GM23248 (cell line): Measurements from ENCODE around the gene ZNF674. TPM values are rescaled to one million over a fixed set of nuclear protein-coding genes. Genes with fewer than 3 reads are reported as not detected.
"Not testable (repeated sequence)": the region's sequence is repeated elsewhere in the genome, so short reads cannot be mapped to it uniquely, and the experiment has no call there.

Experiments used
- DNase-seq: peaks from one replicate; pipeline ENCODE4 v3.0.0-alpha.2; 2015
- H2AFZ ChIP-seq: fragments of 200-600 bp; sonication (generic); 2 replicates; pipeline ENCODE4 v1.6.1; 2016; ENCODE audit warnings: antibody characterized with exemption
- H3F3A ChIP-seq: fragments of 200-600 bp; sonication (generic); 2 replicates; pipeline ENCODE4 v1.6.1; 2016; ENCODE audit warnings: mild to moderate bottlenecking, antibody characterized with exemption, mixed run types; ENCODE audit not compliant: insufficient read depth
- H3K27ac ChIP-seq: fragments of 200-600 bp; sonication (generic); 2 replicates; pipeline ENCODE4 v1.5.1; 2016; ENCODE audit warnings: mild to moderate bottlenecking
- H3K27me3 ChIP-seq: fragments of 200-600 bp; sonication (generic); replicated peaks from 2 replicates; pipeline ENCODE4 v1.6.1; 2016; ENCODE audit warnings: mild to moderate bottlenecking; ENCODE audit not compliant: insufficient read depth
- H3K36me3 ChIP-seq: fragments of 200-600 bp; sonication (generic); 2 replicates; pipeline ENCODE4 v1.6.1; 2016; ENCODE audit warnings: low read depth, mild to moderate bottlenecking
- H3K4me1 ChIP-seq: fragments of 200-600 bp; sonication (generic); 2 replicates; pipeline ENCODE4 v1.6.1; 2016; ENCODE audit warnings: mild to moderate bottlenecking; ENCODE audit not compliant: insufficient read depth
- H3K4me2 ChIP-seq: fragments of 200-600 bp; sonication (generic); one replicate; pipeline ENCODE4 v1.6.1; 2016; ENCODE audit warnings: mild to moderate bottlenecking; ENCODE audit not compliant: unreplicated experiment
- H3K4me3 ChIP-seq: fragments of 200-600 bp; sonication (generic); 2 replicates; pipeline ENCODE4 v1.5.1; 2016; ENCODE audit warnings: mild to moderate bottlenecking
- H3K79me2 ChIP-seq: fragments of 200-600 bp; sonication (generic); 2 replicates; pipeline ENCODE4 v1.6.1; 2016; ENCODE audit warnings: mild to moderate bottlenecking; ENCODE audit not compliant: insufficient read depth
- H3K9ac ChIP-seq: fragments of 200-600 bp; sonication (generic); 2 replicates; pipeline ENCODE4 v1.6.1; 2016; ENCODE audit warnings: mild to moderate bottlenecking
- H3K9me2 ChIP-seq: fragments of 200-600 bp; sonication (generic); 2 replicates; pipeline ENCODE4 v1.6.1; 2016; ENCODE audit warnings: mixed run types, mild to moderate bottlenecking, moderate library complexity; ENCODE audit not compliant: insufficient read depth
- H3K9me3 ChIP-seq: fragments of 200-600 bp; sonication (generic); one replicate; pipeline ENCODE4 v1.6.1; 2017; ENCODE audit warnings: low read depth
- H4K20me1 ChIP-seq: fragments of 200-600 bp; sonication (generic); 2 replicates; pipeline ENCODE4 v1.6.0; 2016; ENCODE audit not compliant: insufficient read depth
- EZH2 ChIP-seq: fragments of 200-600 bp; sonication (generic); IDR thresholded peaks from 2 replicates; pipeline ENCODE4 v1.6.1; 2018; ENCODE audit warnings: antibody characterized with exemption, mild to moderate bottlenecking; ENCODE audit not compliant: insufficient read depth, poor library complexity, severe bottlenecking
- EZH2phosphoT487 ChIP-seq: fragments of 200-600 bp; sonication (generic); IDR thresholded peaks from 2 replicates; pipeline ENCODE4 v1.6.1; 2018; ENCODE audit warnings: antibody characterized with exemption, moderate library complexity, mild to moderate bottlenecking, low read depth; ENCODE audit not compliant: insufficient read depth
- WGBS, 2 experiments: methylation state at CpG; one replicate each; pipeline ENCODE4 v1.1.6; 2015 to 2017; ENCODE audit warnings: low lambda C conversion rate in 2 of 2, low coverage in 1 of 2; ENCODE audit errors: missing lambda C conversion rate in 2 of 2; 5-methylcytosine and 5-hydroxymethylcytosine counted together
- in situ Hi-C: fragments of 300-500 bp; cut with MboI; formaldehyde crosslinking; loops from 2 replicates; pipeline ENCODE4 v1.15.0; 2020
- polyA plus RNA-seq: library from polyadenylated mRNA; unstranded; fragments of >200 nt; fragmentation: Nextera tagmentation; extraction: Ambion mirVana; gene quantifications from 2 replicates; pipeline ENCODE4 v1.2.1, GENCODE V29; 2016
- total RNA-seq: library from RNA; depleted of rRNA; stranded (reverse); fragments of >200 nt; shearing (Covaris generic); gene quantifications from 2 replicates; pipeline ENCODE4 v1.2.3, GENCODE V29; 2014

ZNF674 gene
- total and polyA plus RNA-seq, 2 experiments from 2014 or later, result 2.0 to 2.7 TPM

DNA sequence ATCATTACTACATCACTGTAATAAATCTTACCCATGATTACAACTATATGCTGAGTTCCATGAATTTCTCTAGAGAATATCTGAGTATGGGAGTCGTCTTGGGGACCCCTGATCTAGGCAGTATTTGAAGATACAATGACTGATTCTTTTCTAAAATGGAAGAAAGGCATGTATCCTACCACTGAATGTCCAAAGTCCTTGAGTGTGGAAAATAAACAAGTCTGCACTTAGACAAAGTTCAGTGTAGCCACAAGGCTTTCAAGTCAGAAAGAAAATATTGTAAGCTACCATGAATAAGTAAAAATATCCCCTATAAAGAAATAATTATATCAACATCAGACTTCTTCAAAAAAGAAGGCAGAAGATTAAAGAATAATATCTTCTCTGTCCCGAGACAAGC, 42.4 kb downstream of the ZNF674 start:
- 90% methylated on average over 2 of the region's 2 CpGs for WGBS, 2 experiments
- no peak for DNase-seq
- H3K9ac ChIP-seq, result no peak overlapping the region
- 0 out of 2 replicates have a peak, but pooled peaks cover 9% of the 10 kb centered on the region for H3F3A ChIP-seq
- TF ChIP-seq EZH2phosphoT487, result no peak
- TF ChIP-seq EZH2, result no peak
- in situ Hi-C loops, result no loop called here
- peaks cover 19% of the 10 kb centered on the region; the same call in 1 of the 2 replicates for H3K36me3 ChIP-seq
- H3K9me2 ChIP-seq, result no peaks in the 10 kb centered on the region
- no peak overlapping the region for H2AFZ ChIP-seq
- no peaks in the 10 kb centered on the region for H4K20me1 ChIP-seq
- H3K9me3 ChIP-seq, result no peaks in the 10 kb centered on the region
- no peaks in the 10 kb centered on the region for H3K4me1 ChIP-seq
- no peak overlapping the region for H3K4me2 ChIP-seq
- H3K79me2 ChIP-seq, result no peaks in the 10 kb centered on the region
- no peaks in the 10 kb centered on the region for H3K27me3 ChIP-seq
- H3K27ac ChIP-seq, result no peak overlapping the region
- H3K4me3 ChIP-seq, result no peak overlapping the region

DNA sequence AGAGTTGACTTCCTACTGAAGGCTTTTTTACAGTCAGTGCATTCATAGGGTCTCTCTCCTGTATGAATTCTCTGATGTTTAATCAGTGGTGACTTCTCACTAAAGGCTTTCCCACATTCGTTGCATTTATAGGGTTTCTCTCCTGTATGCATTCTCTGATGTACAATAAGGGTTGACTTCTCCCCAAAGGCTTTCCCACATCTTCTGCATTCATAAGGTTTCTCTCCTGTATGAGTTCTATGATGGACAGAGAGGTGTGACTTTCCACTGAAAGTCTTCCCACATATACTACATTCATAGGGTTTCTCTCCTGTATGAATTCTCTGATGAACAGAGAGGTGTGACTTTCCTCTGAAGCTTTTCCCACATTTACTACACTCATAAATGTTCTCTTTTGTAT, 45.2 kb downstream of the ZNF674 start:
- Histone ChIP-seq H3K4me1 (no peaks in the 10 kb centered on the region), H3K27ac (no peak overlapping the region), H2AFZ (no peak overlapping the region), H3K36me3 (peaks cover 15% of the 10 kb centered on the region; the same call in 1 of the 2 replicates), H3K9me2 (no peaks in the 10 kb centered on the region), H4K20me1 (no peaks in the 10 kb centered on the region), H3K4me3 (no peak overlapping the region), H3K79me2 (no peaks in the 10 kb centered on the region), H3F3A (0 out of 2 replicates have a peak, but pooled peaks cover 9% of the 10 kb centered on the region), H3K9me3 (no peaks in the 10 kb centered on the region), H3K4me2 (no peak overlapping the region), H3K9ac (no peak overlapping the region), H3K27me3 (no peaks in the 10 kb centered on the region)
- 86 to 94% methylated on average over 1 of the region's 1 CpG for WGBS, 2 experiments
- DNase-seq, result peak; percentile 5
- in situ Hi-C loops, result no loop called here
- TF ChIP-seq EZH2phosphoT487, result no peak

DNA sequence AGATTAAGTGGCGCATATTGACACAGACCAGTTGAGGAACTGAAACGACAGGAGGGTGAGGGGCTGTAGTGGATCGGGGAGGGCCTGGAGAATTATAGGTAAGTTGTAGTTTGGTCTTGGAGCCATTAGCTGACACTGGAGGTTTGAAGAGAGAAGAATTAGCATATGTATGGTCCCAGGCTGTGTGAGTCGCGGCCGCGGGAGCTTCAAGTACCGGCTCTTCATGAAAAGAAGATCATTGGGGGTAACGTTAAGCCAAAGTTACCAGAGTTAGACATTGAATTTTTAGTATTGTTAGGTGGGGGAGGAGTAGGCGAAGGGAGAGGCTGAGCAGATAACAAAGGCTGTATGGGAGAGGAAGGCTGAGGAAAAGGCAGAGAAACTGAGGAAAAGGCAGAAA, 56.5 kb downstream of the ZNF674 start:
- 70 to 71% methylated on average over 10 of the region's 10 CpGs for WGBS, 2 experiments
- Histone ChIP-seq H3K9me2 (no peaks in the 10 kb centered on the region), H2AFZ (no peak overlapping the region), H3F3A (no peaks in the 10 kb centered on the region), H3K9ac (no peak overlapping the region), H3K4me3 (no peak overlapping the region), H3K4me2 (no peak overlapping the region), H3K79me2 (no peaks in the 10 kb centered on the region), H4K20me1 (no peaks in the 10 kb centered on the region), H3K9me3 (no peaks in the 10 kb centered on the region), H3K4me1 (no peaks in the 10 kb centered on the region), H3K27me3 (no peaks in the 10 kb centered on the region), H3K36me3 (no peaks in the 10 kb centered on the region), H3K27ac (no peak overlapping the region)
- DNase-seq, result no peak
- no peak for TF ChIP-seq EZH2
- in situ Hi-C loops, result no loop called here

- Histone ChIP-seq H3K4me2 (no peak overlapping the region), H2AFZ (no peak overlapping the region), H3K27me3 (no peaks in the 10 kb centered on the region), H3K79me2 (no peaks in the 10 kb centered on the region), H3K36me3 (no peaks in the 10 kb centered on the region), H3K4me3 (no peak overlapping the region), H3K9me3 (no peaks in the 10 kb centered on the region), H3K9me2 (no peaks in the 10 kb centered on the region), H3K27ac (no peak overlapping the region), H3F3A (no peaks in the 10 kb centered on the region), H3K4me1 (no peaks in the 10 kb centered on the region), H4K20me1 (no peaks in the 10 kb centered on the region), H3K9ac (no peak overlapping the region)
- in situ Hi-C loops, result no loop called here
- 84 to 100% methylated on average over 1 to 7 of the region's 8 CpGs for WGBS, 2 experiments
- TF ChIP-seq EZH2, result no peak
- TF ChIP-seq EZH2phosphoT487, result no peak
- DNase-seq, result no peak
These were observed 59.3 kb downstream of the ZNF674 start for GRCh38 chrX:46485897-46486296.

- H3K79me2 ChIP-seq, H3K27me3 ChIP-seq, H3K9me3 ChIP-seq, H3K9ac ChIP-seq, H3K27ac ChIP-seq, in situ Hi-C loops, H3K4me2 ChIP-seq, H3K9me2 ChIP-seq, H4K20me1 ChIP-seq, H3F3A ChIP-seq, DNase-seq, H2AFZ ChIP-seq, H3K36me3 ChIP-seq, H3K4me1 ChIP-seq, H3K4me3 ChIP-seq: not testable (repeated sequence)
- WGBS, 2 experiments, result 96 to 100% methylated on average over 2 of the region's 2 CpGs
These were observed 66.6 kb downstream of the ZNF674 start for GRCh38 chrX:46478634-46479033.
